Vagina (tissue), 2 donors: ENCODE measurements around the gene SIRPB1.

Experiments used
- POLR2A ChIP-seq, 2 donors: fragments of 450-650 bp; IDR thresholded peaks; one replicate each; pipeline ENCODE4 v1.6.1; 2017; ENCODE audit warnings: antibody characterized with exemption in 2 of 2, mild to moderate bottlenecking in 2 of 2, moderate library complexity in 2 of 2
- TF ChIP-seq, protein P1 (sequence below), 3 experiments: fragments of 450-650 bp in 2 of 3; fragments of 200-600 bp in 1 of 3; sonication (generic) in 1 of 3; IDR thresholded peaks; one replicate each; pipeline ENCODE4 v1.5.1; 2017 to 2019; ENCODE audit warnings: antibody characterized with exemption in 3 of 3, mild to moderate bottlenecking in 2 of 3, moderate library complexity in 2 of 3

DNA sequence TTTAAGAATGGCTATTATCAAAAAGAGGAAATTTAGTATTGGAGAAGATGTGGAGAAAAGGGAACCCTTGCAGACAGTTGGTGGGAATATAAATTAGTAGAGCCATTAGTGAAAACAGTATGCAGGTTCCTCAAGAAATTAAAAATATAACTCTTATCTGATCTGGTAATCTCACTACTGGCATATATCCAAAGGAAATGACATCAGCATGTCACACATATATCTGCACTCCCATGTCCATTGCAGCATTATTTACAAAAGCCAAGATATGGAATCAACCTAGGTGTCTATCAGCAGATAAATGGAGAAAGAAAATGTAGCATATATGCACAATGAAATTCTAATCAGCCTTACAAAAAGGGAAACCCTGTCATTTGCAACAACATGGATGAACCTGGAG lies 35.2 kb upstream of the SIRPB1 start:
- TF ChIP-seq, protein P1, sequence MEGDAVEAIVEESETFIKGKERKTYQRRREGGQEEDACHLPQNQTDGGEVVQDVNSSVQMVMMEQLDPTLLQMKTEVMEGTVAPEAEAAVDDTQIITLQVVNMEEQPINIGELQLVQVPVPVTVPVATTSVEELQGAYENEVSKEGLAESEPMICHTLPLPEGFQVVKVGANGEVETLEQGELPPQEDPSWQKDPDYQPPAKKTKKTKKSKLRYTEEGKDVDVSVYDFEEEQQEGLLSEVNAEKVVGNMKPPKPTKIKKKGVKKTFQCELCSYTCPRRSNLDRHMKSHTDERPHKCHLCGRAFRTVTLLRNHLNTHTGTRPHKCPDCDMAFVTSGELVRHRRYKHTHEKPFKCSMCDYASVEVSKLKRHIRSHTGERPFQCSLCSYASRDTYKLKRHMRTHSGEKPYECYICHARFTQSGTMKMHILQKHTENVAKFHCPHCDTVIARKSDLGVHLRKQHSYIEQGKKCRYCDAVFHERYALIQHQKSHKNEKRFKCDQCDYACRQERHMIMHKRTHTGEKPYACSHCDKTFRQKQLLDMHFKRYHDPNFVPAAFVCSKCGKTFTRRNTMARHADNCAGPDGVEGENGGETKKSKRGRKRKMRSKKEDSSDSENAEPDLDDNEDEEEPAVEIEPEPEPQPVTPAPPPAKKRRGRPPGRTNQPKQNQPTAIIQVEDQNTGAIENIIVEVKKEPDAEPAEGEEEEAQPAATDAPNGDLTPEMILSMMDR (IDR thresholded peaks at IDR 0.05), result no peak
- no peak for TF ChIP-seq POLR2A (IDR thresholded peaks at IDR 0.05)
